ENCODE measurements around the gene FRZB.

FRZB gene

GRCh38 chr2:182858671-182859070, 7.8 kb downstream of the FRZB start:
- no peak overlapping the region for H3K4me3 ChIP-seq (ENCODE audit: low read depth, low read length)
- no peak for TF ChIP-seq CTCF (IDR thresholded peaks at IDR 0.05; ENCODE audit: low read depth, low read length)

- H3K4me3 ChIP-seq (ENCODE audit: low read depth, low read length) = no peak overlapping the region
- TF ChIP-seq CTCF (IDR thresholded peaks at IDR 0.05; ENCODE audit: low read depth, low read length) = no peak
These were observed 11.1 kb downstream of the FRZB start for GRCh38 chr2:182855376-182855775.

DNA sequence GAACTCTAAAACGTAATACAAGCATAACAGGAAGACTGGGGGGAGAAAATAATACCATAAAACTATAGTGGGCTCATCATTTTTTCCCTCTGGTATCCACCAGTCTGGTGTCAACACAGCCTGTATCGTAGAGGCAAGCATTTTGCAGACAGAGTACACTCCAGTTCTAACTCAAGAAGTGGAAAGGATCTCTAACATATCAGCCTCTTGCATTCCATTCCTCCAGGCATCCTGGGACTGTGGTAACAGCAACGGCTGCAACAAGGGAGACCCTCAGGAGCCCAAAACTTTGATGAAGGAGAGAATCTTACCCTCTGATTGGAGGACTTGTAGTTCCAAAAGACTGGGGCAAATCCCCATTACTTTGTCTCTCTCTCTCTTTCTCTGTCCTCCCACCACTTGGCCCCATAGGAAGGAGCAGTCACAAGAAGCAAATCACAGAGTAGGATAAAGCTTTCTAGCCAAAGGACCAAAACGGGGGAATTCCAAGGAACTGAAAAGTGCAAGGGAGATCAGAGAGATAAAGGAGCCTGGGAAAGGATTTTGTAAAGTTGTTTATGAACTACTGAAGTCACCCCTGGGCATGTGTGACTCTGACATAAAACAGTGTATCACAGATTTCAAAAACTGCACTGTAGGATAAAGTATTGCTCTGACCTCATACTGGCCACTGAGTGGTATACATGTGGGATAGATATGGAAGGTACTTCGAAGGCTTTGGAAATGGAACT, 11.9 kb downstream of the FRZB start:
- TF ChIP-seq CTCF (IDR thresholded peaks at IDR 0.05; ENCODE audit: low read depth, low read length) = no peak

DNA sequence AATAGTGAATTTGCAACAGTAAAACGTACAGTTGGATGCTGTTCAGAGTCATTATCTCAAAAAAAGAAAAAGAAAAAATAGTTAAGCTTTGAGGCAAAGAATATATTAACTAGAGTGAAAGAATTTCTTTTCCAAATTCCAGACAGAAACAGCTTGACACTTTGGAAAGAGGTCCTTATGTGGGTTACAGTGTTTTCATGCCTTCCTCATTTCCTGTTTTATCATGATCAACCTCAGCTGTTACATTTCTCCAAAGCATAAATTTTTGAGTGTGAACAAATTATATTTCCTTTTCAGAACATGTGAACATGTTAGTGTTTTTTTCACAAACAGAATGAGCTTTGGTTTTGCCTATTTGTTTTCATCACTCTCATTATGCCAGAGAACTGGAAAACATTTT, 13.6 kb downstream of the FRZB start:
- no peak overlapping the region for H3K4me3 ChIP-seq (ENCODE audit: low read depth, low read length)
- TF ChIP-seq CTCF (IDR thresholded peaks at IDR 0.05; ENCODE audit: low read depth, low read length) = no peak

More for the DNA sequence above, 11.9 kb downstream of the FRZB start:
- H3K4me3 ChIP-seq (ENCODE audit: low read depth, low read length) = no peak overlapping the region

DNA sequence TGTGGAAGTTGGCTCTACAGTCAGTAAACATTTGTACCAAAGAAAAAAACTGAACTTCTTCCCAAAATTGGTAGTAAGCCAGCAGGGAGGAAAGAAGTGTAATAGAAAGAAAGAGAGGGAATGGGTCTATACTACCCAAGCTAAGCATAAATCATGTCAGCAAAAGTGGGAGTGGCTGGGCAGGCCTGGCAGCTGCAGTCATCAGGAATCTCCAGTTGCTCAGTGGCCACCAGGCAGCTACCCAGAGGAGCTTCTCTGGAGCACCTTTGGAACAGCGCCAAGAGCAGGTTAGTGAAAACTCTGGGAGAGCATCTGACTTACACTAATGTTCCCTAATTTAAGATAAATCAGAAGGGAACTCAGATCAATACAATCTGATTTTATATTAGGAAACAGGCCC, 14.3 kb downstream of the FRZB start:
- H3K4me3 ChIP-seq (ENCODE audit: low read depth, low read length) = no peak overlapping the region
- TF ChIP-seq CTCF (IDR thresholded peaks at IDR 0.05; ENCODE audit: low read depth, low read length) = no peak

DNA sequence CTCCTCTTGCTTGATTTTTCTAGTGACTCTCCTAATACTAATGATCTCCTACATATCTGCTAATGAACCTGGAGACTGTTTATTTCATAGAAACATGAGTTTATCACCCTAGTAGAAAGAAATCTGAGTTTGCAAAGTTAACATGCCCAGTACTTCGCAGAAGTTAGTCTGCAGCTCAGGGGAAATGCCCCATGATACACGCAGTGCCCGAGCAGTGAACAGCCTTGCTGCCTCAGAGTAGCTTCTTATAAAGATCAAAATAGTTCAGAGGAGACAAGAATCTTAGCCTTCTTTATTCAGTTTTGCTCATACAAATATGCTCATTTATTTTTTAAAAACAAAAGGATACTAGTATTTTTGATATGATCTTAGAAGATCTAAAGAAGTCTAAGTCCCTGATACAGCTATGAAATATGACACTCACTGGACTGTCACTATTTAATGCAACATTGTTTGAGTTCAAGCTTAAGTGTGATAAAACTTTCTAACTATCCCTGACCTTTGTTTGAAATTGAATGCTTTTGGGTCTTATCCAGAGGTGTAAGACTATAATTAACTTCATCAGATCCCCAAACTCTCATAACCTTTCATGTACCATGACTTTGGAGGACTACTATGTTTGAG, 20.5 kb downstream of the FRZB start:
- no peak overlapping the region for H3K4me3 ChIP-seq (ENCODE audit: low read depth, low read length)
- no peak for TF ChIP-seq CTCF (IDR thresholded peaks at IDR 0.05; ENCODE audit: low read depth, low read length)

GRCh38 chr2:182836451-182836850, 30.0 kb downstream of the FRZB start:
- TF ChIP-seq CTCF (IDR thresholded peaks at IDR 0.05; ENCODE audit: low read depth, low read length) = no peak
- no peak overlapping the region for H3K4me3 ChIP-seq (ENCODE audit: low read depth, low read length)

Measured in WI38 (cell line).